Measurements from ENCODE around the gene MECP2.

- TF ChIP-seq CTCF (conservative IDR thresholded peaks at IDR 0.05 in 1 of 2, IDR thresholded peaks at IDR 0.05 in 1 of 2; ENCODE audit: low read depth in 1 of 2, low read length in 2 of 2) = peak; percentile 64 to 78
- TF ChIP-seq EZH2 (IDR thresholded peaks at IDR 0.05; ENCODE audit: low read length, missing control alignments) = no peak
Observed at GRCh38 chrX:154013614-154014360, 83.7 kb downstream of the MECP2 start.

Measured in fibroblast of lung (primary cell).